Hepatocyte (in vitro differentiated cells): ENCODE measurements around the gene EPHB2.

Experiments
- EZH2 ChIP-seq: fragments of 200-600 bp; sonication (generic); IDR thresholded peaks from 2 replicates; pipeline ENCODE4 v1.6.1; 2016; ENCODE audit warnings: antibody characterized with exemption, mild to moderate bottlenecking, borderline replicate concordance
- TF ChIP-seq, protein P1 (sequence below): fragments of 200-600 bp; sonication (generic); IDR thresholded peaks from 2 replicates; pipeline ENCODE4 v1.5.1; 2016; ENCODE audit warnings: antibody characterized with exemption, mild to moderate bottlenecking; ENCODE audit not compliant: poor library complexity

DNA sequence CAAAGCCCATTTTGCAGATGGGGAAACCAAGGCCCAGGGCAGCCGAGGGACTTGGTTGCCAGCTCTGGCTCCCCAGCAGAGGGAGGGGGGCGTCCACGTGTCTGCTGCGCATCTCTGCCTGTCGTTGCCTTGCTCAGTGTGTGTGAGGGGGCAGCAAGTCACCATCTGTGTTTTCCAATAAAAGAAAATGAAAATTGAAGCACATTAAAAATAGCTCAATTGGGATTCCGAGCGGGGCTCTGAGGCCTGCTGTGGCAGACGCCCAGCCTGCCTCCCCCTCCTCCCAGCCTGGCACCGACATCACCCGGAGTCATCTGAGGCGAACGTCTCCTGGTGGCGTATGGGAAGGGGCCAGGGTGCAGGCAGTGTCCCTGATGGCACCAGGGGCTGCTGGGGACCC lies 51.2 kb downstream of the EPHB2 start:
- TF ChIP-seq, protein P1, sequence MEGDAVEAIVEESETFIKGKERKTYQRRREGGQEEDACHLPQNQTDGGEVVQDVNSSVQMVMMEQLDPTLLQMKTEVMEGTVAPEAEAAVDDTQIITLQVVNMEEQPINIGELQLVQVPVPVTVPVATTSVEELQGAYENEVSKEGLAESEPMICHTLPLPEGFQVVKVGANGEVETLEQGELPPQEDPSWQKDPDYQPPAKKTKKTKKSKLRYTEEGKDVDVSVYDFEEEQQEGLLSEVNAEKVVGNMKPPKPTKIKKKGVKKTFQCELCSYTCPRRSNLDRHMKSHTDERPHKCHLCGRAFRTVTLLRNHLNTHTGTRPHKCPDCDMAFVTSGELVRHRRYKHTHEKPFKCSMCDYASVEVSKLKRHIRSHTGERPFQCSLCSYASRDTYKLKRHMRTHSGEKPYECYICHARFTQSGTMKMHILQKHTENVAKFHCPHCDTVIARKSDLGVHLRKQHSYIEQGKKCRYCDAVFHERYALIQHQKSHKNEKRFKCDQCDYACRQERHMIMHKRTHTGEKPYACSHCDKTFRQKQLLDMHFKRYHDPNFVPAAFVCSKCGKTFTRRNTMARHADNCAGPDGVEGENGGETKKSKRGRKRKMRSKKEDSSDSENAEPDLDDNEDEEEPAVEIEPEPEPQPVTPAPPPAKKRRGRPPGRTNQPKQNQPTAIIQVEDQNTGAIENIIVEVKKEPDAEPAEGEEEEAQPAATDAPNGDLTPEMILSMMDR: no peak
- TF ChIP-seq EZH2: no peak
